Measurements from ENCODE around the gene NMNAT2.

- TF ChIP-seq POLR2A (IDR thresholded peaks at IDR 0.05) (no peak), CTCF (IDR thresholded peaks at IDR 0.05) (no peak), POLR2AphosphoS5 (IDR thresholded peaks at IDR 0.05) (no peak)
Observed at GRCh38 chr1:183291216-183291762, 126.9 kb downstream of the NMNAT2 start.
